Measurements from ENCODE around the gene RREB1.

The RREB1 gene

DNA sequence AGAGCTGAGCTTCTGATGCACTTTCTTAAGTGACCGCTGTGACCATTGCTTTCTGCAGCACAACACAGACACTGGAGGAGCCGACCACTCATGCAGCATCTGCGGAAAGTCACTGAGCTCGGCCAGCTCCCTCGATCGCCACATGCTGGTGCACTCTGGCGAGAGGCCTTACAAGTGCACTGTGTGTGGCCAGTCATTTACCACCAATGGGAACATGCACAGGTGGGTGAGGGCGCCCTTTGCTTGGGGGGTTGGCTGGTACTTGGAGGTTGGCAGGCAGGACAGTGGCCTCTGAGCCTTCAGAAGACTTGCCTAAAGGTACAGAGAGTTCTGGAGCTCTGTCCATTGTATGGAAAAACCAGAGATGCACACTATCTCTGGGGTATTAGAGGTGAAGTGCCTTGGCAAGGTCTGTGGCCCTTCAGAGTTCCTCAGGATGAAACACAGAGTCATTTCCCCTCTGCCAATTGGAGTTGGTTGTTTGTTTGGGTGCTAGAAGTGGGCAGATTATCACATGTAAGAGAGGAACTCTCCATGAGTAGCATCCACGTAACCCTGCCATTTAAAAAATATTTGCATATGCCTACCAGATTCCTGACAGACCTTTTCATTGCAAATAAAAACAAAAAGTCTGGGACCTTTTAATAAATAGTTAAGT is 81.5 kb downstream of the RREB1 start:
- in situ Hi-C loops (cut with MboI; ENCODE audit: low sequenced_read_pairs): no loop called here

DNA sequence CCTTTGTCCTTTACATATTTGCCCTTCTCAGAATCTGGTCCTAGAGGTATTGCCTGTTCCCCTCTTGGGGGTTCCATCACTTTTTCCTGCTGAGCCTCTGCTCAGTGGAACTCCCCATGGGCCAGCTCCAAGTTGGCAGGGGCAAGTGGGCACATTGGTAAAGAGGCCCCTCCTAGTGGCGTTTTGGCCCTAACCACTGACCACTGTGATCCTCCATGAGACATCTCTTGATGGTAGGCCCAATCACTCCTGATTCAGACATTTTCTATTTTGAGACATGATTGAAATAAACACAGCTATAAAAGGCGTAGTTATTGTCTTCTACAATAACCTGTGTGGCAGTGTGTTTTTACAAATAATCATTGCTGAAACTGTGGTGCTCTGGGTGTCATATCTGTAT is 83.0 kb downstream of the RREB1 start:
- in situ Hi-C loops (cut with MboI; ENCODE audit: low sequenced_read_pairs): no loop called here

DNA sequence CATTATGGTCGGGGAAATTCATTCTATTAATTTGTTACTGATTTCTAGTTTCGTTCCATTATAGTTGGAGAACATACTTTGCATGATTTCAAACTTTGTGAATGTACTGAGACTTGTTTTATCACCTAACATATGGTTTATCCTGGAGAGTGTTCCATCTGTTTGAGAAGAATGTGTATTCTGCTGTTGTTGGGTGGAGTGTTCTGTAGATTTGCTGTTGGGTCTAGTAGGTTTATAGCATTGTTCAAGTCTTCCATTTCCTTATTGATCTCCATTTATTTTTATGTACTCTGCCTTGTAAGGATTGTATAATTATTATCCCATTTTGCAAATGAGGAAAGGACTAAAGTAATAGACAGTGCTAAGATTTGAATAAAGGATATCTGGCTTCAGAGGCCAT is 85.4 kb downstream of the RREB1 start:
- in situ Hi-C loops (cut with MboI; ENCODE audit: low sequenced_read_pairs): no loop called here

DNA sequence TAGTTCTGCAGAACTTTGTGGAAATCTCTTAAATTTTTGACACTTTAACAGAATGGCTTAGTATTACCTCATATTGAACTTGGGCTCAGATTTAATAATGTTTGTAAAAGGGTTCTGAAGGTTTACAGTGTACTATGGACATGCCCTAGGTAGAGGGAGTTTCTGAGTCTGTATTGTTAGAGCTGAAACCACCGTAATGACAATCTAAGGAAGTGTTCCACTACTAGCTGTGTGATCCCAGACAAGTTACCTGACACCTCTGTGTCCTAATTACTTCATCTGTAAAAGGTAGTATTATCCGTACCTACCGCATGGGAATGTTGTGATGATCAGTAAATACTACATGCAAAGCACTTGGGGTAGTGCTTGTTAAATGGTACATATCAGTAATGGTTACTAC is 86.9 kb downstream of the RREB1 start:
- in situ Hi-C loops (cut with MboI; ENCODE audit: low sequenced_read_pairs): no loop called here

DNA sequence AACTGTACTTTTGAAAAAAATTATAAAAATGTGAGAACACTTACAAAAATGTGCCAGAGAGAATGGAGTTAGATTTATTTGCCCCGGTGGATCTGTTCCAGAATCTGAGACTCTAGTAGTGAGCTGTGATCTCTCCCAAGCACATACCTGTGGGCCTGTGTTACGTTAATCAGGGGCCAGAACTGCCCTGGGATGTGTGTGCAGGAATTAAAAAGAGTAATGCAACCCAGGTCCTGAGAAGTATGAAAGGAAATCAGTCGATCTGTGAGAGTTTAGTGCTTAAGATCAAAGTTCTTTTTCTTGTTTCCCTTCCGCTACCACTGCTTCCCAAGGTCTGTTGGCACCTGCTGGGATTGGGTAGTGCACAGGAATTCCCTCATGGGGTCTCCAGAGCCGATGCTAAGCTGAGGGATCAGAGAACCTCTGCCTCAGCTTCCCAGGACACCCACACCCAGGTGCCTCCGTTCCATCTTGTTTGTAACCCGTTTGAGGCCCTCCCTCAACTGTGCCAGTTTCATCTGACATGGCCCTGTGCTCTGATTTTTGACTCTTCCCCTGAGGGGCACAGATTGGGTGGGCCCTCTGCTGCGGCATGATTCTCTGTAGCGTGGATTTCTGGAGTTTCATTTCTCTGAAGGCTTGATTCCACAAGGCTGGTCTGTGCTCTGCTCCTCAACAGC is 87.7 kb downstream of the RREB1 start:
- in situ Hi-C loops (cut with MboI; ENCODE audit: low sequenced_read_pairs): no loop called here

DNA sequence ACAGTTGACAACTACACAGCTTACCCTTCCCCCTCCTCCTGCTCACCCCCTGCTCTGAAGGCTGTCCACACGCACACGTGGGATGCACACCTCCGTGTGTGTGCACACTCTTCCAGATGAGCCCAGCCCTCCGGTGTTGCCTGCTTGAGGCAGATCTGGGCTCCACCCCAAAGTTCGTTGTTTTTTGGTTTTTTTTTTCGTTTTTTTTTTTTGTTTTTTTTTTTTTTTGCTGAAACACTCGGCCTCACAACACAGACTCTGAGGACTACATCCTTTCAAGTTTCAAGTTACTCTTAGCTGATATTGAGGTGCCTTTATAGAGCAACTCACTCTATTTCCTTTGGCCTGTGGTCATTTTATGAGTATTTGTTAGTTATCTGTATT is 88.2 kb downstream of the RREB1 start:
- in situ Hi-C loops (cut with MboI; ENCODE audit: low sequenced_read_pairs): no loop called here

DNA sequence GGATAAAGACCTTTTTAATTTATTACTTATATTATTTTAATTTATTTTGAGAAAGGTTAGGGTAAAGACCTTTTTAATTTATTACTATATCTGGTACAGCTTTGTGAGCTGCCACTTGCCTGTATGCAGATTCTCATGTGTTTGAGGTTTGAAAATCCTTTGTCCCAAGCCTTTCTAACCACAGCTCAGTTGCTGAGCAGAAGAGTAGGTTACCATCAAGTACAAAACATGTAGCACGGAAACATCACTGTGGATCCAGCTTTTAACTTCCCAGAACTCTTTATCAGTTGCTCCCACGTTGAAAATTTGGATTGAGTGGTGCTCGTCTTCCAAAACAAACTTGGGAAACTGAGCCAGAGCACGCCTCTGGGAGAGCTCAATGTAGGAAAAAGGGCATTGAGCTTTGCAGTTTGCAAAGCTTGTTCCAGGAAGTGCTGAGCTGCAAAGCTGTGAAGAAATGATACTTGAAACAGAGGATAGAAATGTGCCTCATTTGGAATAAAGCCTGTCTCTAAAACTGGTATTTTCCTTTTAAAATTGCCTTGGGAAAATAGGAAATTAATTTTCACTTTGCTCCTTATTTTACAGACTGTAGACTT is 89.0 kb downstream of the RREB1 start:
- in situ Hi-C loops (cut with MboI; ENCODE audit: low sequenced_read_pairs): no loop called here

DNA sequence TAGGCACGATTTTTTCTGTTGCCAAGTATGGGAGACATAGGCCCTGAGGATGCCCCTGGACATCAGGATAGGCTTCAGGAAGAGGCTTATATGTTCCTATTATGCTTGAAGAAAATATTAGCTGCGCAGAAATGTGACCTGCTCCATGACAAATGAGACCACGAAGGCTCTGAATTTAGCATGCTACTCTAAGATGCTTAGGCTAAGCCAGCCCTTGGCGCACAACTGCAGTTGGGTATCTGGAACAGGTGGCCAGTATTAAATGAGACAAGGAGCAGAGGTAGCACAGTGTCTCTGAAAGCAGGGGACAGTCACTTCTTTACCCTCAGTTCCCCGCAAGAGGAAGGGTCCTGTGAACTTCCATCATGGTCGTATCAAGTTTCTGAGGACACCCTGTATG is 90.0 kb downstream of the RREB1 start:
- in situ Hi-C loops (cut with MboI; ENCODE audit: low sequenced_read_pairs): no loop called here

DNA sequence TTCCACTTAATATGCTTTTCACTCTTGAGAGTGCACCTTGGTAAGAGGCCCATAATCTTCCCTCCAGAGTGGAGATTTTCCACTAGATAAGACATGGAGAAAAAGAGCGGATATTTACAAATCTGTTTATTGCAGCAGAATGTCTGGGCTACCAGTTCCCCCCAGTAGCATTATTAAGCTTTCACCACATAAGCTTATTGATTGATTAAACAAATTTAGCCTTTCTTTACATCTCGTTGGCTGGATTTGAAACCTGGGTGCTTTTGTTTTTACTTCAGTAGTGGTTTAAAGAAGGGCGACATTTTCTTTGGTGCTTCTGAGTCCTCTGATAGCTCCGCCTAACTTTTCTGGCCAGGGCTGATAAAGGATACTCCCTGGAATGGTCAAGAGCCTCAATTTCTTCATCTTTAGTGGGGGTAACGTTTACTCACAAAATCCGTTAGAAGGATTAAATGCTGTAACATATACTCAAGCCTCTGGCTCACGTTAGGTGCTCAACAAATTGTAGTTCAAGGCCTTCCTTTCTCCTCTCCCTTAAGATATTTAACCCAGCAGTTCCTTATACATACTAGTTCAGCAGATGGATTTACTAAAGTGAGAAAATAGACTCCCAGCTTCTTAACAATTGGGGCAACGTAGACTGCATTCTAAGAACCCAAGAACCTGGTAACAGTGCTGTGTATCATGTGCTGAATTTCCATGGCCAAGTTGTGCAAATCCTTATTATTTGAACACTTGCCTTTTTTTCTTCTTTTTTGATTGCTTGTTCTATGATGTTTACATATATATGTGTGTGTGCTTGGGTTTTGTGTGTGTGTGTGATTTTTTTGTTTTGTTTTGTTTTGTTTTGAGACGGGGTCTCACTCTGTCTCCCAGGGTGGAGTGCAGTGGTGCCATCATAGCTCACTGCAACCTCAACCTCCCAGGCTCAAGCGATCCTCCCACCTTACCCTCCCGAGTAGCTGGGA is 91.4 kb downstream of the RREB1 start:
- in situ Hi-C loops (cut with MboI; ENCODE audit: low sequenced_read_pairs): no loop called here

DNA sequence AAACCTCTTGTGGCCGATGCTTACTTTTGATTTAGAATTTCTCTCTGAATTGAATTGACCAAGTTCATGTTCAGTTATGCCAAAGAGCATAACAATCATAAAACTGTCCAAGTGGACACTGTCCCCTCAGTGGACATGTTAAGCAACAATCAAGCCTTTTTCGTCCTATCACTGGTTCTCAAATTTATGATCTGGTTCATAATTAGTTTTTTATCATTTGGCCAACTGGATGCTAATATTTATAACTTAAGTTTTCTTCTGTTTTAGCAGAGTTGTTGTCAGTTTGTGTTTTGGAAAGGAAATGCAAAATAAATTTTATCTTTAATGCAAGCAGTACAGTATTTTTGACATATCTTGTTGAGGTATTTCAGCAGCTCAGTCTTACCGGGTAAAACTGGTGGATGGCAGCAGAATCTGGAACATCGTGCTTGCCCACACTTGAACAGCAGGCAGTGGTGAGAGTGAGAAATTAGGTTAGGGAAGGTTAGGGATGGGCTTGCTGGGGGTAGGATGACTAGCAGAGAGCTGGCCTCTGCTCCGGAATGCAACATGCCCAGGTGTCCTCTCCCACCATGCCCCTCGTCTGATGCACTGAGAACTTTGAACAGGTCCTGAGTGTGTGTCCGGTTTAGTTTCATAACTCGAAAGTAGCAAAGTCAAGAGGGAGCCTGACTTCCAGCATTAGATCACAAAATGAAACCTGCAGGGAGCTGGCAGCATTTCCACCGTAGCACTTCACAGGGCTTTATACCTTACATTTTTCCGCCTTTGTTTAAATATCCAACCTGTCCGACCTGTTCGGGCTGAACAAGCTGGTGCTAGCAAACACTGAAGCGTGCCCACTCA is 93.1 kb downstream of the RREB1 start:
- in situ Hi-C loops (cut with MboI; ENCODE audit: low sequenced_read_pairs): no loop called here

DNA sequence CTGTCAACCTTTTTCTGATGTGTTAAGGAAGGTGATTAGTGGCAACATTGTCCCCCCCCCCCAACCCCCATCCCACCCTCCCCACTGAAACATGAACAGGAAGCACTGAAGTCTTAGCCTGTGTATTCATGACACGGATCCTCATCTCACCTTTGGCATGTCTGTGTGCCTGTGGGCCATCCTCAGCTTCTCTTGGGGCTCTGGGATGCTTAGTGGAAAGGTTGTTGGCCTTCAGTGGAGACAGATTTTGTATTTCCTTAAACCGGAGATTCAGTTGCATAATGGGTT is 93.6 kb downstream of the RREB1 start:
- in situ Hi-C loops (cut with MboI; ENCODE audit: low sequenced_read_pairs): no loop called here

DNA sequence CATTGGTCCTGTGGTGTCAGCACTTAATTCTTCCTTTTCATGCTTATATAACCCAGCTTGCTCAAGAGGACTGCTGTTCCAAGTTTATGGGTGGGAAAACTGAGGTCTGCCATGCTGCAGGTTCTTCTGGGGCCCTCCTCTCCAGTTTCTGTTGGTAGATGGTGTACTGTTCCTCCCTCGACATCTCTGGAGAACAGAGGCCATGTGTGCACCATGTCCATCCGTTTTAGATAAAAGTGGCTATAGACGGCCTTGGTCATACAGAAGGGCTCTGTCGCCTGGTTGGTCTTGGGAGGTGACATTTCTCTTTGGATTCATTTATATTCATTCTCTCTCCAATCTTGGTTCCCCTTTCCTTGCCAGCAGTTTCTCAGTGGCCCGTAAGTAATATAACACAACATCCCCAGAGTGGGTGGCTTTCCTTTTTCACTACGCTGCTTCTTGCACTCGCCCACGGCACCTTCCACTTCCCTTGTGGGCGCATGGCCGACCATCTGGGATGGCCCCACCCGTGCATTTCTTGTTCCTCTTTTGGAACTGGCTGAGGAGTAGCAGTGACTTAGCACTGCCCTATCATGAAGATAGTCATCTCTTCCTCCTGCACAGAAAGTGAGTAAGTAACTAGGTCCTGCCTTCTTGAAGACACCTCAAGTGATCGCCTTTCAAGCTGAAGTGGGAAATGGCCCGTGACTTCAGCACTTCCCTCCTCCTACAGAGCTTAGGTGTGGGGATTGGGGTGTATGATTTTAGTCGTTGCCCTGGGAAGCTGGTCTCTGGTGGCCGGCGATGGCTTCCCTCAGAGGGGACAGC is 94.2 kb downstream of the RREB1 start:
- in situ Hi-C loops (cut with MboI; ENCODE audit: low sequenced_read_pairs): no loop called here

DNA sequence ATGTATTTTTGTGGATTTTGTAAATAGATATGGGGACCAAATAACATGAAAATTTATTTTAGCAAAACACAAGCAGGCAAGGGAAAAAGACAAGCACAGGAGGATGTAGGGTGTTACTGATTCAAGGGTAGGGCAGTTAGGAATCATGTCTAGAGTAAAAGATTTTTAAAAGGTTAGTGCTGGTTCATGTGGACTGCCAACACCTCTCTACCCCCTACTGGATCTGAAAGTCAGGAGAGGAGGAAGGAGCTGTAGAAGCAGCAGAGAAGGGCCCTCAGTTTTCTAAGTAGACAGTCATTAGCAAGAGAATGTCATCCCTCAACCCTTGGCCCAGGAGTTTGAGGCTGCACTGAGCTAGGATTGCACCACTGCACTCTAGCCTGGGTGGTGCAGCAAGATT is 95.2 kb downstream of the RREB1 start:
- in situ Hi-C loops (cut with MboI; ENCODE audit: low sequenced_read_pairs): no loop called here

DNA sequence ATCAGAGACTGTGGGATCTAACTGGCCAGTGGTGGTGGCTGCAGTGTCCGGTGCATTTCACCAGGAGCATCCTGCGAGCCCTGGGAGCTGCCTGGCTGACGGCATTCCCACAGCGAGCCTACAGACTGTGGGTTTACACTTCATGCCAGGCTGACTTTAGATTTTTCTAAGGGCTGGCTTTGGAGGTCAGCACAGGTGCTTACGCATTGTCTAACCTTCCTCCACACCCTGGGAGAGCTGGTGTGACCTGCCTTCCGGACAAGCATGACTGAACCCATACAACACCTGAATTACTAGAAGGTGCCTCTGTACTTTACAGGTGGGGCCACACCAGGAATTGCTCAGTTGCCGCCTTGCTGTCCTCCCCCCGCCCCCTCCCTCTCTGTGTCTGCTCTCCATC is 96.2 kb downstream of the RREB1 start:
- in situ Hi-C loops (cut with MboI; ENCODE audit: low sequenced_read_pairs): no loop called here

DNA sequence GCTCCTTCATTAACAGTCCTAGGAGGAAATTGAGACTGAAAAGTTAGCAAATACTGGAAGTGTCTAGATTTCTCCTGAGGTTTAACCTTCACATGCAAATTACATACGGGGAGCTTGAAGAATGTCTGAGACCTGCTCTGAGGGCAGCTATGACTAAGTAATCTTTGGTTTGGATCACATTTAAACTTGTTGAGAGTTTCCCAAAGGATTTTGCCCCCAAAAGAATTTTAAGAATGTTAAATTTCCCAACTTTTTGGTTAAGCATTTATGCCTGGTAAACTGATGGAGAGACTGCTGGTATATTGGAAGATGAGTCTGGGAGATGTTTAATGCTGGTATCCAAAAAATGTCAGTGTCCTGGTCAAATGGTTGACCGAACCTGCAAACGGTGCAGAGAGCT is 97.0 kb downstream of the RREB1 start:
- in situ Hi-C loops (cut with MboI; ENCODE audit: low sequenced_read_pairs): no loop called here

DNA sequence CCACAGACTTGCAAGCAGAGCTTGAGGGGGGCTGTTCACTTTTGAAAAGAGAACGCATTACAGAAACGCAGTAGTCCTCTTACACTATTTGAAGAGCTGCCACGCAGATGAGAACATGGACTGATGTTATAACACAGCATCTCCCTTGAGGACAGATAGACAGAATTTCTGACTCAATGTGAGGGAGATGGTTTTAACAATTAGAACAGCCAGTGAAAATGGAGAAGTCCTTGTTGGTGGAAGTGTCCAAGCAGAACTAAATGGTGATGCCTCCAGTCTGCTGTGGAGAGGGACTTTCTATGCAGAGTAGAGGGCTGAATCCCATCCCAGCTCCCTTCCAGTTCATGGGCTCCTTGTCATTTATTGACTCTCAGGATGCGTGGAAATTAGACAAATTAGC is 100.0 kb downstream of the RREB1 start:
- in situ Hi-C loops (cut with MboI; ENCODE audit: low sequenced_read_pairs): no loop called here

DNA sequence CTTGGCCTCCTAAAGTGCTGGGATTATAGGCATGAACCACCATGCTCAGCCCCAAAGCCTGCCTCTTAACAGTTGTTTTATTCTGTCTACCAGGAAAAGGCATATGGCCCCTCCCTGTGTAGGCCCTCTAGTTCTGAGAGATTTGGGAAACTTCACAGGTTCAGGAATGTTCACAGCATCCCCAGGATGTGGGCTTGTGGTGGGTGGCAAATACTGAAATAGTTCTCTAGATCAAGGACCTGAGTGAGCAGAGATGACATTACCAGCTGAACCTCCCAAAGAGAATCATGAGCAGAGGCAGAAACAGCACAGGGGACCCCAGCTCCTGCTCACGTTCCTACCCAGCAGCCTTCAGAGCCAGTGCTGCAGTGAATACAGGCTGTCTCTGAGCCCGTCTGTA is 105.7 kb downstream of the RREB1 start:
- in situ Hi-C loops (cut with MboI; ENCODE audit: low sequenced_read_pairs): no loop called here

DNA sequence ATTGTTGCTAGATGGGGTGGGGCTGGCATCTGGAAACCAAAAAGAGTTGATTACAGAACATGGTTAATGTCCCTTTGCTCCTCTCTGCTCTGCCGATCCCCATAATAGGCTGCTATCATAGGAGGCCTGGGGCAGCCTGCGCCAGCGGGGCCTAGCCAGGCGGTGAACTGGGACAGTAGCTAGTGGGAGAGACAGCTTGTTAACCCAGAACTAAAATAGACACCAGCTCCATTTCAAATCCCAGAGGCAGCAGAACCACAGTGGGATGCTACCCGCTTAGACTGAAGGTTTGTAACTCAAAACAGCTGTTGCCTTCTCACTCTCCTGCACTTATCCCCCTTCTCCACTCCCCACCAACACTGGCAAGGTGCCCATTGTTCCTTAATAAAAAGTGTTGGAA is 106.7 kb downstream of the RREB1 start:
- in situ Hi-C loops (cut with MboI; ENCODE audit: low sequenced_read_pairs): no loop called here

DNA sequence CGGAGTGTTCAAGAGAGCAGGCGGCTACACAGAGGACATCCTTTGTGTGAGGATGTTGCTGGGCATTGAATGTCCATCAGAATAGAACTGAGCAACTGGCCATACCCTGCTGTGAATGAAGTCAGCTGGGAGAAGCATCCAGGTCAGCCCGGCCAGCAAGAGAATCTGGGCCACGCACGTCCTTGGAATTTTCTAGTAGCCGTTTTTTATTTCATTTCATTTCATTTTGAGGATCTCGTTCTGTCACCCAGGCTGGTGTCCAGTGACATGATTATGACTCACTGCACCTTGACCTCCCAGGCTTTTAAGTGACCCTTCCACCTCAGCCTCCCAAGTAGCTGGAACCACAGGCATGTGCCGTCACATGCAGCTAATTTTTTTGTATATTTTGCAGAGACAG is 107.4 kb downstream of the RREB1 start:
- in situ Hi-C loops (cut with MboI; ENCODE audit: low sequenced_read_pairs): no loop called here

DNA sequence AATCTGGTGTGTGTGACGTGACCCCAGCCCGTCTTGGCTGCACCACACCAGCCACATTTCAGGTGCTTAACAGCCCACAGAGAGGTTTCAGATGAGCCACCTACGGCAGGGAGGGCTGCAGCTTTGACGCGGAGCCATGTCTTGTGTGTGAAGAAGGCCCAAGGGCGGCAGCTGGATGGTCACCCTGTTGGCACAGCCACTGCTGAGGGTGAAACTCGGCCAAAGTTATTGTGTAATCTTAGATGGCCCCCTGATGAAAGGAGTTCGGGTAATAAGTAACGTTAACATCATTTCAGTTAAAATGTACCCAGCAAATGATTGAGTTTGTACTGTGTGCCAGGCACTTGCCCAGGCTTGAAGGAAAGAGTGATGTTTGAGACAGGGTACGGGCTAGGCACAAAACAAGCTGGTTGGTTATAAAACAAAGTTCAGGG is 108.1 kb downstream of the RREB1 start:
- in situ Hi-C loops (cut with MboI; ENCODE audit: low sequenced_read_pairs): no loop called here

All from HL-60/S4 (cell line).